GM23338 (cell line): ENCODE data around the gene ANKRD6. TPM values are rescaled to one million over a fixed set of nuclear protein-coding genes. Genes with fewer than 3 reads are reported as not detected.

Experiments
- ATAC-seq: fragments of 200-7000 bp; cut with Tn5 transposase; 3 replicates; pipeline ENCODE4 v1.9.1; 2020
- DNase-seq: peaks from one replicate; pipeline ENCODE4 v3.0.0-alpha.2; 2015; ENCODE audit warnings: low spot score
- H2AFZ ChIP-seq: fragments of 200-600 bp; sonication (generic); 2 replicates; pipeline ENCODE4 v1.8.0; 2016; ENCODE audit warnings: antibody characterized with exemption, mild to moderate bottlenecking, moderate library complexity
- H3F3A ChIP-seq: fragments of 200-600 bp; sonication (generic); replicated peaks from 2 replicates; pipeline ENCODE4 v1.8.0; 2017; ENCODE audit warnings: antibody characterized with exemption, mixed run types, low read depth
- H3K27ac ChIP-seq: fragments of 200-600 bp; sonication (generic); 2 replicates; pipeline ENCODE4 v1.6.1; 2016; ENCODE audit warnings: low read depth
- H3K27me3 ChIP-seq: fragments of 200-600 bp; sonication (generic); 2 replicates; pipeline ENCODE4 v1.8.0; 2016; ENCODE audit warnings: mild to moderate bottlenecking, mixed run types, moderate library complexity; ENCODE audit not compliant: insufficient read depth
- H3K36me3 ChIP-seq: fragments of 200-600 bp; sonication (generic); 2 replicates; pipeline ENCODE4 v1.8.0; 2016; ENCODE audit warnings: mild to moderate bottlenecking; ENCODE audit not compliant: insufficient read depth
- H3K4me1 ChIP-seq: fragments of 200-600 bp; sonication (generic); 2 replicates; pipeline ENCODE4 v1.8.0; 2016; ENCODE audit warnings: mild to moderate bottlenecking, moderate library complexity; ENCODE audit not compliant: insufficient read depth
- H3K4me2 ChIP-seq: fragments of 200-600 bp; sonication (generic); 2 replicates; pipeline ENCODE4 v1.7.1; 2017; ENCODE audit warnings: mixed run types
- H3K4me3 ChIP-seq: fragments of 200-600 bp; sonication (generic); 2 replicates; pipeline ENCODE4 v1.6.1; 2016; ENCODE audit warnings: mixed run types
- H3K79me2 ChIP-seq: fragments of 200-600 bp; sonication (generic); replicated peaks from 2 replicates; pipeline ENCODE4 v1.8.0; 2017; ENCODE audit warnings: mild to moderate bottlenecking; ENCODE audit not compliant: insufficient read depth
- H3K9me2 ChIP-seq: fragments of 200-600 bp; sonication (generic); 2 replicates; pipeline ENCODE4 v1.8.0; 2017; ENCODE audit not compliant: insufficient read depth
- H4K20me1 ChIP-seq: fragments of 200-600 bp; sonication (generic); replicated peaks from 2 replicates; pipeline ENCODE4 v1.8.0; 2017; ENCODE audit warnings: mild to moderate bottlenecking; ENCODE audit not compliant: insufficient read depth
- H3K27ac Mint-ChIP-seq: 2 replicates; pipeline ENCODE4 v1.8.0; 2020; ENCODE audit warnings: inconsistent platforms, mild to moderate bottlenecking, moderate library complexity, mixed read lengths
- H3K27me3 Mint-ChIP-seq: 3 replicates; pipeline ENCODE4 v1.8.0; 2022; ENCODE audit warnings: low read depth, mild to moderate bottlenecking, moderate library complexity, mixed read lengths, inconsistent platforms; ENCODE audit not compliant: insufficient read depth, poor library complexity
- H3K36me3 Mint-ChIP-seq: 3 replicates; pipeline ENCODE4 v1.8.0; 2021; ENCODE audit warnings: low read depth, mild to moderate bottlenecking, inconsistent platforms, moderate library complexity, mixed read lengths
- H3K4me1 Mint-ChIP-seq: 3 replicates; pipeline ENCODE4 v1.8.0; 2020; ENCODE audit warnings: mild to moderate bottlenecking, inconsistent platforms, mixed read lengths
- H3K4me3 Mint-ChIP-seq: 3 replicates; pipeline ENCODE4 v1.8.0; 2021; ENCODE audit warnings: moderate library complexity, mild to moderate bottlenecking, inconsistent platforms, mixed read lengths
- H3K9me3 Mint-ChIP-seq: 3 replicates; pipeline ENCODE4 v1.8.0; 2020; ENCODE audit warnings: moderate library complexity, mild to moderate bottlenecking, inconsistent platforms, mixed read lengths
- JUNB ChIP-seq: IDR thresholded peaks from one replicate; pipeline ENCODE4 v1.6.1; 2016; ENCODE audit warnings: antibody characterized with exemption; ENCODE audit not compliant: unreplicated experiment
- POLR2AphosphoS5 ChIP-seq: IDR thresholded peaks from 2 replicates; pipeline ENCODE4 v1.6.1; 2016; ENCODE audit warnings: antibody characterized with exemption, low read depth
- STAT1 ChIP-seq: IDR thresholded peaks from one replicate; pipeline ENCODE4 v1.6.1; 2016; ENCODE audit warnings: antibody characterized with exemption; ENCODE audit not compliant: unreplicated experiment
- ZNF114 ChIP-seq: fragments of 250-450 bp; sonication (Bioruptor Pico); IDR thresholded peaks from 2 replicates; pipeline ENCODE4 v1.5.0; 2020; ENCODE audit warnings: mild to moderate bottlenecking, moderate library complexity
- ZNF331 ChIP-seq: fragments of 250-450 bp; sonication (Bioruptor Pico); IDR thresholded peaks from 2 replicates; pipeline ENCODE4 v1.5.0; 2020; ENCODE audit warnings: low read depth, mild to moderate bottlenecking, moderate library complexity
- polyA plus RNA-seq: library from polyadenylated mRNA; unstranded; fragments of >200 nt; fragmentation: Nextera tagmentation; extraction: Ambion mirVana; gene quantifications from 2 replicates; pipeline ENCODE4 v1.2.1, GENCODE V29; 2016
- total RNA-seq: library from RNA; depleted of rRNA; stranded (reverse); fragments of >200 nt; shearing (Covaris generic); gene quantifications from 2 replicates; pipeline ENCODE4 v1.2.3, GENCODE V29; 2014
- TF ChIP-seq, protein P1 (sequence below), 2 experiments: fragments of 200-600 bp in 1 of 2; sonication (generic) in 1 of 2; conservative IDR thresholded peaks; 2 replicates each; pipeline versions ENCODE4 v1.5.1 to v1.6.1; 2016 to 2017; ENCODE audit warnings: antibody characterized with exemption in 2 of 2, low read depth in 2 of 2, mild to moderate bottlenecking in 2 of 2, moderate library complexity in 1 of 2
- TF ChIP-seq, protein P2 (sequence below): IDR thresholded peaks from one replicate; pipeline ENCODE4 v1.6.1; 2018; ENCODE audit warnings: antibody characterized with exemption; ENCODE audit not compliant: unreplicated experiment

The ANKRD6 gene
- total and polyA plus RNA-seq, 2 experiments from 2014 or later: 3.2 to 9.2 TPM

DNA sequence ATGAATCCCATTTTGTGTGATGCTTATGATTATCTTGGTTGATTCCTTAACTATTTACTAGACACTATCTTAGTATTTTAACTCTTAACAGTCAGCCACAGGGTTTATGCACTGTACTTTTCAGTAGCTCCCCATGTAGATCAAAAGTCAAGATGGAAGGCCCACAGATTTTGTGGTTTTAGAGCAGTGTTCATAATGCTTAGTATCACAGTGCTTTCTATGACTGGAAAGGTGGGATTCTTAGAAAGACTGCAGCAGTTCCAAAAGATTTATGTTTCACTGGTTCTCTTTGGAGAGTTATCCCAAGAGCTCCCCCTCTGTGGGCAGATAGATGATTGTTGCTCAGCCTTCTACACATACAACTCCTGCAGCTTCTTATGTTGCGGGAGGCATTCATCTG, 34.5 kb downstream of the ANKRD6 start (continued):
- TF ChIP-seq, protein P1, sequence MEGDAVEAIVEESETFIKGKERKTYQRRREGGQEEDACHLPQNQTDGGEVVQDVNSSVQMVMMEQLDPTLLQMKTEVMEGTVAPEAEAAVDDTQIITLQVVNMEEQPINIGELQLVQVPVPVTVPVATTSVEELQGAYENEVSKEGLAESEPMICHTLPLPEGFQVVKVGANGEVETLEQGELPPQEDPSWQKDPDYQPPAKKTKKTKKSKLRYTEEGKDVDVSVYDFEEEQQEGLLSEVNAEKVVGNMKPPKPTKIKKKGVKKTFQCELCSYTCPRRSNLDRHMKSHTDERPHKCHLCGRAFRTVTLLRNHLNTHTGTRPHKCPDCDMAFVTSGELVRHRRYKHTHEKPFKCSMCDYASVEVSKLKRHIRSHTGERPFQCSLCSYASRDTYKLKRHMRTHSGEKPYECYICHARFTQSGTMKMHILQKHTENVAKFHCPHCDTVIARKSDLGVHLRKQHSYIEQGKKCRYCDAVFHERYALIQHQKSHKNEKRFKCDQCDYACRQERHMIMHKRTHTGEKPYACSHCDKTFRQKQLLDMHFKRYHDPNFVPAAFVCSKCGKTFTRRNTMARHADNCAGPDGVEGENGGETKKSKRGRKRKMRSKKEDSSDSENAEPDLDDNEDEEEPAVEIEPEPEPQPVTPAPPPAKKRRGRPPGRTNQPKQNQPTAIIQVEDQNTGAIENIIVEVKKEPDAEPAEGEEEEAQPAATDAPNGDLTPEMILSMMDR (conservative IDR thresholded peaks at IDR 0.05; ENCODE audit: low read depth in 2 of 2): no peak
- TF ChIP-seq, protein P2, sequence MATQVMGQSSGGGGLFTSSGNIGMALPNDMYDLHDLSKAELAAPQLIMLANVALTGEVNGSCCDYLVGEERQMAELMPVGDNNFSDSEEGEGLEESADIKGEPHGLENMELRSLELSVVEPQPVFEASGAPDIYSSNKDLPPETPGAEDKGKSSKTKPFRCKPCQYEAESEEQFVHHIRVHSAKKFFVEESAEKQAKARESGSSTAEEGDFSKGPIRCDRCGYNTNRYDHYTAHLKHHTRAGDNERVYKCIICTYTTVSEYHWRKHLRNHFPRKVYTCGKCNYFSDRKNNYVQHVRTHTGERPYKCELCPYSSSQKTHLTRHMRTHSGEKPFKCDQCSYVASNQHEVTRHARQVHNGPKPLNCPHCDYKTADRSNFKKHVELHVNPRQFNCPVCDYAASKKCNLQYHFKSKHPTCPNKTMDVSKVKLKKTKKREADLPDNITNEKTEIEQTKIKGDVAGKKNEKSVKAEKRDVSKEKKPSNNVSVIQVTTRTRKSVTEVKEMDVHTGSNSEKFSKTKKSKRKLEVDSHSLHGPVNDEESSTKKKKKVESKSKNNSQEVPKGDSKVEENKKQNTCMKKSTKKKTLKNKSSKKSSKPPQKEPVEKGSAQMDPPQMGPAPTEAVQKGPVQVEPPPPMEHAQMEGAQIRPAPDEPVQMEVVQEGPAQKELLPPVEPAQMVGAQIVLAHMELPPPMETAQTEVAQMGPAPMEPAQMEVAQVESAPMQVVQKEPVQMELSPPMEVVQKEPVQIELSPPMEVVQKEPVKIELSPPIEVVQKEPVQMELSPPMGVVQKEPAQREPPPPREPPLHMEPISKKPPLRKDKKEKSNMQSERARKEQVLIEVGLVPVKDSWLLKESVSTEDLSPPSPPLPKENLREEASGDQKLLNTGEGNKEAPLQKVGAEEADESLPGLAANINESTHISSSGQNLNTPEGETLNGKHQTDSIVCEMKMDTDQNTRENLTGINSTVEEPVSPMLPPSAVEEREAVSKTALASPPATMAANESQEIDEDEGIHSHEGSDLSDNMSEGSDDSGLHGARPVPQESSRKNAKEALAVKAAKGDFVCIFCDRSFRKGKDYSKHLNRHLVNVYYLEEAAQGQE: no peak
- no peak for TF ChIP-seq ZNF331 (CRISPR knock-in tag)

DNA sequence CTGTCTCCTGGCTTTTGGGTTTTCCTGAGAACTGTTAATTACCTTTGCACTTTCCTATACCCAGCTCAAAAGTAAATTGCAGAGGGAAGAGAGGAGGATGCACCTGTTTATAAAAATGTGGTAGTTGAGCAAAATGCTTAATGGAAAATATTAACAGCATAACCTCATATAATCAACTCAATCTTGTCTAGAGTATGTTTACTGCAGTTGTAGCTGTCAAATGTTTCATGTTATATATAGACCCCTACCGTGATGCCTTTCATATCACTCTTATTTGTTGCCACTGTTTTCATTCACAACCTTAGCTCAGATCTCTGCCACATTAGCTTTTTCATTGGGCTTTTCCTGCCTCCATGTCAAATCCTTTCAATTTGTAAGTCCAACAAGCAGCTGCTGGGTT, 36.0 kb downstream of the ANKRD6 start:
- H3K79me2 ChIP-seq: no peaks in the 10 kb centered on the region
- no peak for ATAC-seq
- no peaks in the 10 kb centered on the region for H4K20me1 ChIP-seq
- no peak for DNase-seq
- no peak overlapping the region for H3K27ac Mint-ChIP-seq
- no peak overlapping the region for H3K4me3 ChIP-seq
- no peaks in the 10 kb centered on the region for H3K27me3 ChIP-seq
- 0 out of 2 replicates have a peak, but pooled peaks cover 7% of the 10 kb centered on the region for H3K4me1 ChIP-seq
- H3K9me2 ChIP-seq: no peaks in the 10 kb centered on the region
- H3K27me3 Mint-ChIP-seq: peaks cover 8% of the 10 kb centered on the region
- no peaks in the 10 kb centered on the region for H3K36me3 ChIP-seq
- no peak overlapping the region for H2AFZ ChIP-seq
- H3K36me3 Mint-ChIP-seq: no peaks in the 10 kb centered on the region
- peaks cover 21% of the 10 kb centered on the region for H3K4me1 Mint-ChIP-seq
- H3K27ac ChIP-seq: no peak overlapping the region
- H3K4me3 Mint-ChIP-seq: no peak overlapping the region
- no peaks in the 10 kb centered on the region for H3K9me3 Mint-ChIP-seq
- TF ChIP-seq ZNF331 (CRISPR knock-in tag) (no peak), STAT1 (no peak), ZNF114 (CRISPR knock-in tag) (no peak), JUNB (no peak), POLR2AphosphoS5 (no peak)
- TF ChIP-seq, protein P1 (conservative IDR thresholded peaks at IDR 0.05; ENCODE audit: low read depth in 2 of 2): no peak
- no peak overlapping the region for H3K4me2 ChIP-seq
- no peaks in the 10 kb centered on the region for H3F3A ChIP-seq
